K562 (cell line): ENCODE measurements around the gene PRDX2. TPM values are rescaled to one million over a fixed set of nuclear protein-coding genes. Genes with fewer than 3 reads are reported as not detected.
A peak's percentile ranks its signal among the peaks of the same experiment; 100 is the strongest.

Source experiments
- ATAC-seq: fragments of 200-7000 bp; cut with Tn5 transposase; 3 replicates; pipeline ENCODE4 v1.9.1; 2020; ENCODE audit warnings: moderate library complexity
- BruUV-seq: library from RNA; stranded (reverse); fragments of 400-500 nt; replicated peaks from 2 replicates; lab custom pipeline; 2021; lab: Mats Ljungman, UMichigan
- CTCF ChIA-PET: fragments of 300-600 bp; formaldehyde crosslinking; extraction: SDS; loops from one replicate; lab custom pipeline; 2021; ENCODE audit warnings: low intra/inter-chr PET ratio; lab: Yijun Ruan, JAX
- POLR2A ChIA-PET: fragments of 300-600, 350-650 bp; sonication (Branson Sonifier 250); formaldehyde crosslinking; extraction: SDS; loops from one replicate; lab custom pipeline; 2021; ENCODE audit warnings: antibody characterized with exemption, inconsistent platforms; lab: Yijun Ruan, JAX
- DNase-seq, 4 experiments: peaks; one replicate each; pipeline versions ENCODE4 v3.0.0 to v3.0.0-alpha.2; 2011 to 2018; ENCODE audit warnings: low spot score in 3 of 4, mixed read lengths in 3 of 4; ENCODE audit errors: extremely low read depth in 1 of 4
- FAIRE-seq: peaks from 2 replicates; lab custom pipeline; 2011; peaks lifted over from hg19 to GRCh38; lab: Jason Lieb, UNC
- H2AFZ ChIP-seq: 2 replicates; pipeline ENCODE4 v1.6.0; 2011; ENCODE audit warnings: low read depth, low read length, control low read depth, inconsistent platforms
- H3K27ac ChIP-seq: fragments of 200-600 bp; 3 replicates; pipeline ENCODE4 v1.8.0; 2011; ENCODE audit warnings: low read depth, mild to moderate bottlenecking, control low read depth, inconsistent platforms, low read length, moderate library complexity, mixed read lengths; ENCODE audit errors: extremely low read depth
- H3K27me3 ChIP-seq, 2 experiments: fragments of 300-600 bp in 1 of 2; 2 replicates in 1 of 2; 3 replicates in 1 of 2; pipeline versions ENCODE4 v1.6.0 to v1.8.0; 2011; ENCODE audit warnings: inconsistent platforms in 2 of 2, low read length in 2 of 2, mild to moderate bottlenecking in 1 of 2, mixed read lengths in 1 of 2, moderate library complexity in 1 of 2; ENCODE audit not compliant: control insufficient read depth in 2 of 2, insufficient read depth in 2 of 2
- H3K36me3 ChIP-seq: fragments of 300-600 bp; 3 replicates; pipeline ENCODE4 v1.8.0; 2011; ENCODE audit warnings: mild to moderate bottlenecking, low read length, inconsistent platforms; ENCODE audit not compliant: control insufficient read depth, insufficient read depth
- H3K4me1 ChIP-seq, 2 experiments: fragments of 200-600 bp in 1 of 2; replicated peaks in 1 of 2; 2 replicates in 1 of 2; 3 replicates in 1 of 2; pipeline versions ENCODE4 v1.5.1 to v1.8.0; 2011; ENCODE audit warnings: inconsistent platforms in 2 of 2, low read length in 2 of 2, mild to moderate bottlenecking in 1 of 2, mixed read lengths in 1 of 2, moderate library complexity in 1 of 2; ENCODE audit not compliant: control insufficient read depth in 2 of 2, insufficient read depth in 2 of 2
- H3K4me2 ChIP-seq: 2 replicates; pipeline ENCODE4 v1.6.1; 2011; ENCODE audit warnings: low read length, control low read depth, inconsistent platforms, mixed read lengths; ENCODE audit not compliant: insufficient read depth
- H3K4me3 ChIP-seq: fragments of 200-600 bp; sonication (generic), shearing (Covaris generic); 2 replicates; pipeline ENCODE4 v1.5.1; 2016; ENCODE audit warnings: control low read depth, inconsistent platforms
- H3K79me2 ChIP-seq: fragments of 200-600 bp; 3 replicates; pipeline ENCODE4 v1.8.0; 2011; ENCODE audit warnings: low read length, inconsistent platforms; ENCODE audit not compliant: control insufficient read depth, insufficient read depth
- H3K9ac ChIP-seq, 2 experiments: 2 replicates each; pipeline versions ENCODE4 v1.6.0 to v1.6.1; 2011; ENCODE audit warnings: low read depth in 2 of 2, low read length in 2 of 2, control low read depth in 1 of 2, inconsistent platforms in 1 of 2, mild to moderate bottlenecking in 1 of 2, mixed read lengths in 1 of 2; ENCODE audit not compliant: insufficient read depth in 1 of 2
- H3K9me1 ChIP-seq: one replicate; pipeline ENCODE4 v1.6.0; 2011; ENCODE audit warnings: inconsistent platforms, mild to moderate bottlenecking, low read length, moderate library complexity; ENCODE audit not compliant: control insufficient read depth, insufficient read depth
- H3K9me3 ChIP-seq: replicated peaks from 2 replicates; pipeline ENCODE4 v1.5.1; 2011; ENCODE audit warnings: low read depth, low read length, inconsistent platforms; ENCODE audit not compliant: control insufficient read depth, insufficient read depth
- H4K20me1 ChIP-seq: replicated peaks from 2 replicates; pipeline ENCODE4 v1.6.1; 2011; ENCODE audit warnings: low read length, inconsistent platforms, mixed read lengths; ENCODE audit not compliant: control insufficient read depth, insufficient read depth
- CCNT2 ChIP-seq: IDR thresholded peaks from 2 replicates; pipeline ENCODE4 v1.6.1; 2011; ENCODE audit warnings: borderline replicate concordance, low read depth, mild to moderate bottlenecking, moderate library complexity, mixed read lengths, low read length; ENCODE audit not compliant: insufficient read length; ENCODE audit errors: extremely low read depth
- COPS2 ChIP-seq: fragments of 450-650 bp; conservative IDR thresholded peaks from 2 replicates; pipeline ENCODE4 v1.6.1; 2016; ENCODE audit warnings: mild to moderate bottlenecking, moderate library complexity
- TEAD4 ChIP-seq, 2 experiments: sonication (generic) in 1 of 2; formaldehyde crosslinking in 1 of 2; IDR thresholded peaks; 2 replicates each; pipeline versions ENCODE4 v1.6.1 to v1.8.0; 2012 to 2022; ENCODE audit warnings: borderline replicate concordance in 1 of 2, inconsistent platforms in 1 of 2, low read length in 1 of 2, mild to moderate bottlenecking in 1 of 2, missing genetic modification reagents in 1 of 2
- ZBTB7A ChIP-seq: IDR thresholded peaks from 2 replicates; pipeline ENCODE4 v1.6.1; 2011; ENCODE audit warnings: low read depth, mild to moderate bottlenecking, low read length, moderate library complexity, borderline replicate concordance; ENCODE audit not compliant: control insufficient read depth
- ZNF766 ChIP-seq: fragments of 200-800 bp; sonication (Bioruptor generic); conservative IDR thresholded peaks from 2 replicates; pipeline ENCODE4 v1.6.1; 2016; ENCODE audit warnings: missing genetic modification characterization, missing compliant biosample characterization
- ZNF780A ChIP-seq: fragments of 250-450 bp; sonication (Bioruptor Pico); IDR thresholded peaks from 2 replicates; pipeline ENCODE4 v1.5.0; 2021; ENCODE audit warnings: mild to moderate bottlenecking
- whole genome bisulfite sequencing: fragments of 100-300 bp; shearing (Covaris generic); methylation state at CpG from one replicate; pipeline ENCODE4 v1.1.6; 2016; ENCODE audit warnings: low coverage, mixed read lengths; ENCODE audit not compliant: insufficient coverage; ENCODE audit errors: missing lambda C conversion rate; 5-methylcytosine and 5-hydroxymethylcytosine counted together
- in situ Hi-C: fragments of 300-500 bp; cut with MboI; formaldehyde crosslinking; loops from 4 replicates; pipeline ENCODE4 v1.15.0; 2018; ENCODE audit warnings: inconsistent platforms, mixed read lengths
- intact Hi-C: fragments of 100-400 bp; cut with micrococcal nuclease; formaldehyde crosslinking; loops from 2 replicates; pipeline ENCODE4 v1.14.2; 2022
- polyA plus RNA-seq, 8 experiments: library from polyadenylated mRNA; depleted of rRNA in 4 of 8; stranded (reverse) in 5 of 8; unstranded in 3 of 8; fragments of >200 nt; fragmentation: Nextera tagmentation in 2 of 8; fragmentation: Illumina TruSeq in 1 of 8; extraction: Ambion mirVana in 2 of 8; extraction: Trizol in 1 of 8; gene quantifications; 2 replicates each; pipeline versions ENCODE4 v1.2.1 to v1.2.3, GENCODE V29; 2011 to 2014; ENCODE audit warnings: inconsistent platforms in 1 of 8, missing spikeins in 1 of 8
- total RNA-seq, 7 experiments: library from RNA; depleted of rRNA in 6 of 7; stranded (reverse); fragments of >200 nt in 6 of 7; fragmentation: Illumina TruSeq in 2 of 7; extraction: Trizol in 2 of 7; gene quantifications; 2 replicates each; pipeline versions ENCODE4 v1.2.1 to v1.2.3, GENCODE V29; 2011 to 2021; ENCODE audit warnings: low replicate concordance in 1 of 7
- TF ChIP-seq, protein P1 (sequence below): fragments of 450-650 bp; IDR thresholded peaks from 2 replicates; pipeline ENCODE4 v1.6.1; 2016; ENCODE audit warnings: mild to moderate bottlenecking, moderate library complexity

Gene PRDX2
- total and polyA plus RNA-seq, 9 of the 15 experiments (the other 6 are each of a cell fraction or from before 2014, with no cell fraction given), result 206 to 1,183 (median 415) TPM

GRCh38 chr19:12790628-12791344 lies 10.8 kb downstream of the PRDX2 start:
- POLR2A ChIA-PET, result interaction anchor here (0.5 to 3.6 kb wide), 22 partner anchors 8 to 254 kb away, joined by 3 to 44 read pairs (median 10); partner anchors contain the start of genes BEST2, DHPS, DNASE2 and GET3
- CTCF ChIA-PET, result no interaction called here
- peak in 1 of 4 experiments; percentile 25 for DNase-seq
- no peaks in the 10 kb centered on the region for H3K9me1 ChIP-seq
- in situ Hi-C loops (no loop called here), intact Hi-C loops (loop anchor here (10.0 kb wide), 1 partner anchor 226 kb away; no protein-coding TSS in a partner anchor)
- peak overlapping the region; percentile 96 for H3K4me2 ChIP-seq
- no peaks in the 10 kb centered on the region for H3K27me3 ChIP-seq
- WGBS, result 12% methylated on average over 13 of the region's 22 CpGs
- H4K20me1 ChIP-seq, result peaks cover 13% of the 10 kb centered on the region; the same call in 1 of the 2 replicates
- no peaks in the 10 kb centered on the region for H3K36me3 ChIP-seq
- no peak for ATAC-seq
- H3K4me1 ChIP-seq, result peaks cover 42 to 78% of the 10 kb centered on the region in 2 experiments
- FAIRE-seq, result no peak
- H3K79me2 ChIP-seq, result peaks cover 36% of the 10 kb centered on the region
- peak overlapping the region; percentile 60 to 97; a peak in 3 of 4 replicates for H3K9ac ChIP-seq
- peak overlapping the region; percentile 89 for H3K27ac ChIP-seq
- peak overlapping the region; percentile 83 for H3K4me3 ChIP-seq
- BruUV-seq, result no TSS peak
- H3K9me3 ChIP-seq, result no peaks in the 10 kb centered on the region
- H2AFZ ChIP-seq, result peak overlapping the region; percentile 58
- TF ChIP-seq COPS2 (no peak), ZBTB7A (no peak), ZNF780A (CRISPR knock-in tag) (0 out of 2 replicates have a peak, but pooled peaks have one; percentile 54), CCNT2 (no peak), ZNF766 (CRISPR knock-in tag) (0 out of 2 replicates have a peak, but pooled peaks have one; percentile 30), TEAD4 (IDR thresholded peaks at IDR 0.05; ENCODE audit: low read length) (no peak), TEAD4 (CRISPR knock-in tag; IDR thresholded peaks at IDR 0.05; ENCODE audit: borderline replicate concordance) (0 out of 2 replicates have a peak, but pooled peaks have one; percentile 20)
- TF ChIP-seq, protein P1, sequence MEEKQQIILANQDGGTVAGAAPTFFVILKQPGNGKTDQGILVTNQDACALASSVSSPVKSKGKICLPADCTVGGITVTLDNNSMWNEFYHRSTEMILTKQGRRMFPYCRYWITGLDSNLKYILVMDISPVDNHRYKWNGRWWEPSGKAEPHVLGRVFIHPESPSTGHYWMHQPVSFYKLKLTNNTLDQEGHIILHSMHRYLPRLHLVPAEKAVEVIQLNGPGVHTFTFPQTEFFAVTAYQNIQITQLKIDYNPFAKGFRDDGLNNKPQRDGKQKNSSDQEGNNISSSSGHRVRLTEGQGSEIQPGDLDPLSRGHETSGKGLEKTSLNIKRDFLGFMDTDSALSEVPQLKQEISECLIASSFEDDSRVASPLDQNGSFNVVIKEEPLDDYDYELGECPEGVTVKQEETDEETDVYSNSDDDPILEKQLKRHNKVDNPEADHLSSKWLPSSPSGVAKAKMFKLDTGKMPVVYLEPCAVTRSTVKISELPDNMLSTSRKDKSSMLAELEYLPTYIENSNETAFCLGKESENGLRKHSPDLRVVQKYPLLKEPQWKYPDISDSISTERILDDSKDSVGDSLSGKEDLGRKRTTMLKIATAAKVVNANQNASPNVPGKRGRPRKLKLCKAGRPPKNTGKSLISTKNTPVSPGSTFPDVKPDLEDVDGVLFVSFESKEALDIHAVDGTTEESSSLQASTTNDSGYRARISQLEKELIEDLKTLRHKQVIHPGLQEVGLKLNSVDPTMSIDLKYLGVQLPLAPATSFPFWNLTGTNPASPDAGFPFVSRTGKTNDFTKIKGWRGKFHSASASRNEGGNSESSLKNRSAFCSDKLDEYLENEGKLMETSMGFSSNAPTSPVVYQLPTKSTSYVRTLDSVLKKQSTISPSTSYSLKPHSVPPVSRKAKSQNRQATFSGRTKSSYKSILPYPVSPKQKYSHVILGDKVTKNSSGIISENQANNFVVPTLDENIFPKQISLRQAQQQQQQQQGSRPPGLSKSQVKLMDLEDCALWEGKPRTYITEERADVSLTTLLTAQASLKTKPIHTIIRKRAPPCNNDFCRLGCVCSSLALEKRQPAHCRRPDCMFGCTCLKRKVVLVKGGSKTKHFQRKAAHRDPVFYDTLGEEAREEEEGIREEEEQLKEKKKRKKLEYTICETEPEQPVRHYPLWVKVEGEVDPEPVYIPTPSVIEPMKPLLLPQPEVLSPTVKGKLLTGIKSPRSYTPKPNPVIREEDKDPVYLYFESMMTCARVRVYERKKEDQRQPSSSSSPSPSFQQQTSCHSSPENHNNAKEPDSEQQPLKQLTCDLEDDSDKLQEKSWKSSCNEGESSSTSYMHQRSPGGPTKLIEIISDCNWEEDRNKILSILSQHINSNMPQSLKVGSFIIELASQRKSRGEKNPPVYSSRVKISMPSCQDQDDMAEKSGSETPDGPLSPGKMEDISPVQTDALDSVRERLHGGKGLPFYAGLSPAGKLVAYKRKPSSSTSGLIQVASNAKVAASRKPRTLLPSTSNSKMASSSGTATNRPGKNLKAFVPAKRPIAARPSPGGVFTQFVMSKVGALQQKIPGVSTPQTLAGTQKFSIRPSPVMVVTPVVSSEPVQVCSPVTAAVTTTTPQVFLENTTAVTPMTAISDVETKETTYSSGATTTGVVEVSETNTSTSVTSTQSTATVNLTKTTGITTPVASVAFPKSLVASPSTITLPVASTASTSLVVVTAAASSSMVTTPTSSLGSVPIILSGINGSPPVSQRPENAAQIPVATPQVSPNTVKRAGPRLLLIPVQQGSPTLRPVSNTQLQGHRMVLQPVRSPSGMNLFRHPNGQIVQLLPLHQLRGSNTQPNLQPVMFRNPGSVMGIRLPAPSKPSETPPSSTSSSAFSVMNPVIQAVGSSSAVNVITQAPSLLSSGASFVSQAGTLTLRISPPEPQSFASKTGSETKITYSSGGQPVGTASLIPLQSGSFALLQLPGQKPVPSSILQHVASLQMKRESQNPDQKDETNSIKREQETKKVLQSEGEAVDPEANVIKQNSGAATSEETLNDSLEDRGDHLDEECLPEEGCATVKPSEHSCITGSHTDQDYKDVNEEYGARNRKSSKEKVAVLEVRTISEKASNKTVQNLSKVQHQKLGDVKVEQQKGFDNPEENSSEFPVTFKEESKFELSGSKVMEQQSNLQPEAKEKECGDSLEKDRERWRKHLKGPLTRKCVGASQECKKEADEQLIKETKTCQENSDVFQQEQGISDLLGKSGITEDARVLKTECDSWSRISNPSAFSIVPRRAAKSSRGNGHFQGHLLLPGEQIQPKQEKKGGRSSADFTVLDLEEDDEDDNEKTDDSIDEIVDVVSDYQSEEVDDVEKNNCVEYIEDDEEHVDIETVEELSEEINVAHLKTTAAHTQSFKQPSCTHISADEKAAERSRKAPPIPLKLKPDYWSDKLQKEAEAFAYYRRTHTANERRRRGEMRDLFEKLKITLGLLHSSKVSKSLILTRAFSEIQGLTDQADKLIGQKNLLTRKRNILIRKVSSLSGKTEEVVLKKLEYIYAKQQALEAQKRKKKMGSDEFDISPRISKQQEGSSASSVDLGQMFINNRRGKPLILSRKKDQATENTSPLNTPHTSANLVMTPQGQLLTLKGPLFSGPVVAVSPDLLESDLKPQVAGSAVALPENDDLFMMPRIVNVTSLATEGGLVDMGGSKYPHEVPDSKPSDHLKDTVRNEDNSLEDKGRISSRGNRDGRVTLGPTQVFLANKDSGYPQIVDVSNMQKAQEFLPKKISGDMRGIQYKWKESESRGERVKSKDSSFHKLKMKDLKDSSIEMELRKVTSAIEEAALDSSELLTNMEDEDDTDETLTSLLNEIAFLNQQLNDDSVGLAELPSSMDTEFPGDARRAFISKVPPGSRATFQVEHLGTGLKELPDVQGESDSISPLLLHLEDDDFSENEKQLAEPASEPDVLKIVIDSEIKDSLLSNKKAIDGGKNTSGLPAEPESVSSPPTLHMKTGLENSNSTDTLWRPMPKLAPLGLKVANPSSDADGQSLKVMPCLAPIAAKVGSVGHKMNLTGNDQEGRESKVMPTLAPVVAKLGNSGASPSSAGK, result peak; percentile 8; the same call in 1 of the 2 replicates
